GM21825 (cell line): ENCODE results near the gene LMBRD1.

Source experiments
- ATAC-seq: cut with Tn5 transposase; IDR thresholded peaks from one replicate; pipeline ENCODE4 v1.9.1; 2021; ENCODE audit warnings: mild to moderate bottlenecking, moderate library complexity; ENCODE audit not compliant: unreplicated experiment

The LMBRD1 gene

DNA sequence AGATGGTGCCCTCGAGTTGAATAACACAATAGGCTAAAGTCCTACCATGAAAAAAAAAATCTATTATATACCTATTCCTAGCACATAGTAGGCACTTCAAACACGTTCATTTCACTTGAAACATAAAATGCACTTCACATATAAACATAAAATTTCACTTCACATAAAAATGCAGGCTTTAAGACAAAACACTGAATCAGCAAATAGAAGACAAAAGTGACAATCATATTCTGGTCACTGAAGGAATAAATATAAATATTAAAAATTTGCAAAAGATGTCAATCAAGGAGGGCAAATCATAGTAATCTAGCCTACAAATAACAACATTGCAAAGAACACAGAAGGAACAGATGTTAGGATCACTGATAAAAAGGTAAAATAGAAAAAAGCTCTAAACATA, 153.1 kb downstream of the LMBRD1 start:
- no peak for ATAC-seq

DNA sequence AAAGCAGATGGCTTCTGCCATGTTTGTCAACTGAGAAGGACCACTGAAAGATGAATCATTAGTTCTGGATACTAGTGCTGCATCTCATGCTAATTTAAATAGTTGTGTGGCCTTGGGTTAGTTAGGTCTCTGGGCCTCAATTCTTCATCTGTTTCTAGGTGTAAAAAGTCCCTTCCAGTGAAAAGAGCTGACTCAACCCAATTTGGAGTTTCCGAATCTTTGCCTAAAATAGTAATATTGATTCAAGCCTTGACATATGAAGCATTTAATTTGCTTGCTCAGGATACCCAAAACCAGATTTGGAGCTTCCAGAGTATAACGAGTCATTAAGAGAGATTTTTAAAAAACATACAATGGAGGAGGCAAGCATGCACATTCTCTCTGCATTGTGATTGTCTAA, 163.9 kb downstream of the LMBRD1 start:
- no peak for ATAC-seq

DNA sequence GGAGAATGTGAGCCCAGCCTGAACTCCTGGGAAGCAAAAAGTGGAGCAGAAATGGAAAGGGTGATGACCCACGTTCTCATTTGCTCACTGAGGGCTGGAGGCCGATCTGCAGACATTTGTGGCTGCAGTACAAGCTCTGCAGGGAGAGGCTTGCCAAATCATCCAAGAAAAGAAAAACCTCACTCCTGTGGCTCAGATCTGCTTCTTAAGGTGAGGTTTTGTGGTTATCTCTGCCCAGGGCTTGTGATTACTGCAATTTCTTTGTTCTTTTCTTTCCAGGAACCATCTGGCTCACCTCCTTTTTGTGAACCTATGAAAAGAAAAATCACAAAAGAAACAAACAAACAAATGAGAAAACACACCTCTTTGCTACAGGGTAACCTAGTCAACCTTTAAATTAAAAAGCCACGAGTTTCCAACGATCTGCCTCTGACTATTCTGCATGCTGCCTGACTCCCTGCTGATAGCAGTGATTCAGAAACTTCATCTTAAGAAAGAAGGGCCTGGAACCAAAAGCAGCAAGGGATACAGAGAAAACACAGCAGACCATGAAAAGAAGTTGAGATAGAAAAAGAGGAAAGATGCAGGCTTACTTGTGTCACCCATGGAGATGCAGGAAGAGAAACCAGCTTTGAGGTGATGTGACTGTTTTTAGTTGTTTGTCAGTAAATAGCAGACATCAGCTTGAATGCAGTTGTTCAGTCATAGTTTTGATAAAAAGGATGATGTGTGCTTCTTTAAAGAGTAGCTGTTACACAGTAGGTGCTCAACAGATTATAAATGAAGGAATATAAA, 165.1 kb downstream of the LMBRD1 start:
- no peak for ATAC-seq

DNA sequence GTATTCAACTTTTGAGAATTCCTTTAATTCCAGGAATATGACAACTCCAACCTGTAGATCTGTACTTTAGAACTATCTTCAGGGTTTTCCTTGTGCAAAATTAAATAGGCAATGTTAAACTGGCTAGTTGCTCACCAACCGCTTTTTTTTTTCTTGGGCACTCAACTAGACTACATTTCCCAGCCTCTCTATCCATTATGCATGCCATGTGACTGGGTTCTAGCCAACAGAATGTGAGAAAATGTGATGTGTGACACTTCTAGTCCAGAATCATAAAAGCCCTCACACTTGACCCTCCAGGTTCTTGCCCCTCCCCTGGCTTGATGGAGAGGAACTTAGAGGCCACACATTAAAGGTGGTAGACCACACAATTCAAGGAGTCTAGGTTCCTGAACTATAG, 166.0 kb downstream of the LMBRD1 start:
- no peak for ATAC-seq

DNA sequence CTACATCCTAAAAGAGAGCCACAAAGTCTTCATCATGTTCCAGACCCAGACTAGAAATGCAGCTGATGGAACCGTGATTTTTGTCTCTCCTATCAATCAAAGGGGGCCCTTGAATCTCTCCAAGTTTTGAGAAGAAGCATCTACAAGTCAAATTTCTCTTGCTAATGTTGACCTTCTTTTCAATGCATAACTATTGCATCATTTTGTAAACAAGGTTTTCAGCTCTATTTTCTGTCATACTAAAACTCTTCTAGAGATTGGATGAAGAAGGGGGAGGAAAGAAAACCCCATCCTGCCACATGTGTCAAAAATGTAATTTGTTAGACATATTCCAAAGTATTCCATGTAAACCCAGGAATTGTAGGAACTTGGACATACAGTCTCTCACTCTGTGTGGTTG, 169.2 kb downstream of the LMBRD1 start:
- no peak for ATAC-seq

DNA sequence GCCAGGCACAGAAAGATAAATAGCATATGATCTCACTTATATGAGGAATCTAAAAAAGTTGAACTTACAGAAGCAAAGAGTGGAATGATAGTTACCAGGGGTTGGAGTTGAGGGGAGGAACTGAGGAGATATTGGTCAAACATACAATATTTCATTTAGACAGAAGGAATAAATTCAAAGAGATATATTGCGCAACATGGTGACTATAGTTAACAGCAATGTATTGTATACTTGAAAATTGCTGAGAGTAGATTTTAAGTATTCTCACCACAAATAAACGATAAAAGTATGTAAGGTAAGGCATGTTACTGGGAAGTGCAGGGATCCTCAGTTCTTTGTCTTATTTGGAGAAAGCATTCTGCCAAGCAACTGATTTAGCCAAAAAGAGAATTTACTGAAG, 171.9 kb downstream of the LMBRD1 start:
- ATAC-seq, result no peak
